ENCODE data around the gene ZMPSTE24.

Gene ZMPSTE24

DNA sequence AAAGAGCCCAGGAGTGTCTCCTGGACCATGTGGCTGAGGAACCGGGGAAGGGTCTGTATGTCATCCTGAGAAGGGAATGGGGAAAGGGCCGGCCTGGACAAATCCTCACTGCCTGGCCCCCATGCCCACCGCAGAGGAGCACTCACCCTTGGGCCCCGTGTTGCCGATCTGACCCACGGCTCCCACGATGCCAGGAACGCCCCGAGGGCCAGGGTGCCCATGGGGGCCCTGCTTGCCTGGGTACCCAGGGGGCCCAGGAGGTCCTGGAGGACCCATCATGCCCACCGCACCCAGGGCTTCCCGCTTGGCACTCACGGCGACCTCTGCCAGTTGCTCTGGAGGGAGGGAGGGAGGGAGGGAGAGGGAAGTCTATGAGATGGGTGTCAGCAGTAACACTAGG is 44.4 kb downstream of the ZMPSTE24 start:
- DNase-seq (ENCODE audit: low read depth), result no peak
- no peak overlapping the region for H3K4me3 ChIP-seq (ENCODE audit: low read depth, low read length)
- TF ChIP-seq, protein P1, sequence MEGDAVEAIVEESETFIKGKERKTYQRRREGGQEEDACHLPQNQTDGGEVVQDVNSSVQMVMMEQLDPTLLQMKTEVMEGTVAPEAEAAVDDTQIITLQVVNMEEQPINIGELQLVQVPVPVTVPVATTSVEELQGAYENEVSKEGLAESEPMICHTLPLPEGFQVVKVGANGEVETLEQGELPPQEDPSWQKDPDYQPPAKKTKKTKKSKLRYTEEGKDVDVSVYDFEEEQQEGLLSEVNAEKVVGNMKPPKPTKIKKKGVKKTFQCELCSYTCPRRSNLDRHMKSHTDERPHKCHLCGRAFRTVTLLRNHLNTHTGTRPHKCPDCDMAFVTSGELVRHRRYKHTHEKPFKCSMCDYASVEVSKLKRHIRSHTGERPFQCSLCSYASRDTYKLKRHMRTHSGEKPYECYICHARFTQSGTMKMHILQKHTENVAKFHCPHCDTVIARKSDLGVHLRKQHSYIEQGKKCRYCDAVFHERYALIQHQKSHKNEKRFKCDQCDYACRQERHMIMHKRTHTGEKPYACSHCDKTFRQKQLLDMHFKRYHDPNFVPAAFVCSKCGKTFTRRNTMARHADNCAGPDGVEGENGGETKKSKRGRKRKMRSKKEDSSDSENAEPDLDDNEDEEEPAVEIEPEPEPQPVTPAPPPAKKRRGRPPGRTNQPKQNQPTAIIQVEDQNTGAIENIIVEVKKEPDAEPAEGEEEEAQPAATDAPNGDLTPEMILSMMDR (IDR thresholded peaks at IDR 0.05; ENCODE audit: low read depth, low read length, missing control alignments), result no peak

DNA sequence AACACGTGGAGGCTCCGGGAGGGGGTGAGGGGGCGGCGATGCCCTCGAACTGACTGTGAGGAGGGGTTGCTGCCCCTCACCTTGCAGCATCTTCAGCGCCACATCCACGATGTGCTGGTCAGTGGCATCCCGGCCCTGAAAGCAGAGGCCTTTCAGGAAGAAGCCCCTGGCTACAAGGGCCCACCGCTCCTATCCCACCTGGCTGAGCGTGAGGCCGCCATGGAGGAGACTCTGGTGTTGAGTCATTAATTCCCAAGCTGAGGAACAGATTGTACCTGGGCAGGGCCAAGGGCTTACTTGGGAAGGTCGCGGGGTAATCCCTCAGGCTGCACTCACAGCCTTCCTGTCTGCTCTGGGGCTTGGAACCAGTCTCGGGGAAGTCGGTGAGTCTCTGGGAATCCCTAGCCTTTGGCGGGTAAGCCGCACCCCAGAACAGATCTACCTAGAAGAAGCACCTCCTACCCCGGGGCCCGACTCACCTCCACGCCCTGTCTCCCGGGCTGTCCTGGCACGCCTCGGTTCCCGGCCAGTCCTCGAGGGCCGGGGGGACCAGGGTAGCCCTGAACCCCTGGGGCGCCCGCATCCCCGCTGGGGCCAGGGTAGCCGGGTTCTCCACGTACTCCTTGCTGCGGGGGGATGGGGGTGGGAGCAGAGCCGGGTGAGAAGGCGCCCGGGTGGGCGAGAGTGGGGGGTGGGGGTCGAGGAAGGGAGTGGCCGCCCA is 45.2 kb downstream of the ZMPSTE24 start:
- TF ChIP-seq, protein P1 (IDR thresholded peaks at IDR 0.05; ENCODE audit: low read depth, low read length, missing control alignments), result no peak
- no peak for DNase-seq (ENCODE audit: low read depth)
- H3K4me3 ChIP-seq (ENCODE audit: low read depth, low read length), result no peak overlapping the region

- TF ChIP-seq, protein P1 (IDR thresholded peaks at IDR 0.05; ENCODE audit: low read depth, low read length, missing control alignments), result no peak
- H3K4me3 ChIP-seq (ENCODE audit: low read depth, low read length), result no peak overlapping the region
These were observed 45.8 kb downstream of the ZMPSTE24 start for GRCh38 chr1:40303790-40304189.

DNA sequence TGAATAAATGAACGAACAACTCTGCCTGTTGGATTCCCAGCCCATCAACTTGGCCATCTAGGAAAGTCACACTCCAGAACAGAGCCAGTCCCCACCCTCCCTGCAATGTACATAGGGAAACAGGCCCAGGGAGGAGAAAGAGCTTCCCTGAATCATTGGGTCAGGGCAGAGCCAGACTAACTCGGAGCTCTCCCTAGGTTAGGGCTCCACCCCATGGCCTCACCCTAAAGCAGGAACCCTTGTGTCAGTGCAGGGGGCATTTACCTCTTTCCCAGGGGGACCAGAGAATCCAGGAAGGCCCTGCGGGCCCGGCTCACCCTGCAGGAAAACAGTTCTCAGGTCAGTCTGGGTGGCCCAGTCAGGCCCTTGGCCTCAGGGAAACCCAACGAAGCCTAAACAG is 47.4 kb downstream of the ZMPSTE24 start:
- no peak overlapping the region for H3K4me3 ChIP-seq (ENCODE audit: low read depth, low read length)
- TF ChIP-seq, protein P1 (IDR thresholded peaks at IDR 0.05; ENCODE audit: low read depth, low read length, missing control alignments), result no peak
- DNase-seq (ENCODE audit: low read depth), result no peak

More at GRCh38 chr1:40303790-40304189, 45.8 kb downstream of the ZMPSTE24 start:
- no peak for DNase-seq (ENCODE audit: low read depth)

- TF ChIP-seq, protein P1 (IDR thresholded peaks at IDR 0.05; ENCODE audit: low read depth, low read length, missing control alignments), result no peak
- no peak for DNase-seq (ENCODE audit: low read depth)
- H3K4me3 ChIP-seq (ENCODE audit: low read depth, low read length), result no peak overlapping the region
These were observed 47.8 kb downstream of the ZMPSTE24 start for GRCh38 chr1:40305871-40306270.

GRCh38 chr1:40306296-40306695 is 48.3 kb downstream of the ZMPSTE24 start:
- H3K4me3 ChIP-seq (ENCODE audit: low read depth, low read length), result no peak overlapping the region
- TF ChIP-seq, protein P1 (IDR thresholded peaks at IDR 0.05; ENCODE audit: low read depth, low read length, missing control alignments), result no peak
- no peak for DNase-seq (ENCODE audit: low read depth)

DNA sequence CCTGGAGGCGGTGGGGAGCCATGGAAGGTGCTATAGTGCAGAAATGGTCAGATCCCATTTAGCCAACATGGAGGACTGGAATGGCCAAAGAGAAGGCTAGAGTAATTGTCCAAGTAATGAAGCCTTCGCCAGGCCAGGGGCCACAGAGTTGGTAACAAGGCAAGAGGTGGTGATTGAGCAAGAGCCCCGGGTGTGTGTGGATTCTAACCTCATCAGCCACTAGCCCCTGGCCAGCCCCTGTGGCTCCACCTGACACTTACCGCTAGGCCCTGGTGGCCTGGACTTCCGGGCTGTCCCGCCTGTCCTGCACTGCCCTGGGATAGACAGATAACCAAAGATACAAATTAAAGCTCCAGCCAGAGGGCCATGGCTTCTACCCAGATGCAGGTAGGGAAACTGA is 49.1 kb downstream of the ZMPSTE24 start:
- TF ChIP-seq, protein P1 (IDR thresholded peaks at IDR 0.05; ENCODE audit: low read depth, low read length, missing control alignments), result no peak
- no peak overlapping the region for H3K4me3 ChIP-seq (ENCODE audit: low read depth, low read length)
- no peak for DNase-seq (ENCODE audit: low read depth)
